ENCODE measurements around the gene SDF4. TPM values are rescaled to one million over a fixed set of nuclear protein-coding genes. Genes with fewer than 3 reads are reported as not detected.

Gene SDF4
- total RNA-seq, 4 donors from 2014 or later, result 51.0 to 94.2 (median 79.4) TPM

- Histone ChIP-seq H3K27ac (no peak overlapping the region), H3K27me3 (peaks cover 2 to 31% (median 14%) of the 10 kb centered on the region in 3 donors), H3K4me3 (no peak overlapping the region), H3K4me1 (no peaks in the 10 kb centered on the region), H3K9me3 (no peaks in the 10 kb centered on the region), H3K36me3 (no peaks in the 10 kb centered on the region)
- ATAC-seq (no peak), DNase-seq (no peak)
- intact Hi-C loops (cut with DNase I; ENCODE audit: low total_unique reads), result no loop called here
- in situ Hi-C loops (cut with MboI; ENCODE audit: low sequenced_read_pairs in 4 of 4), result no loop called here
- TF ChIP-seq POLR2A (IDR thresholded peaks at IDR 0.05), result no peak
- TF ChIP-seq CTCF (IDR thresholded peaks at IDR 0.05 in 4 of 5, conservative IDR thresholded peaks at IDR 0.05 in 1 of 5), result no peak
Measured at GRCh38 chr1:1179983-1180861, 51.6 kb downstream of the SDF4 start.

- Histone ChIP-seq H3K4me1 (no peaks in the 10 kb centered on the region), H3K36me3 (no peaks in the 10 kb centered on the region), H3K4me3 (no peak overlapping the region), H3K9me3 (no peaks in the 10 kb centered on the region), H3K27me3 (peaks cover 3 to 39% (median 15%) of the 10 kb centered on the region in 3 donors), H3K27ac (no peak overlapping the region)
- DNase-seq (no peak), ATAC-seq (no peak)
- in situ Hi-C loops (cut with MboI; ENCODE audit: low sequenced_read_pairs in 4 of 4) (no loop called here), intact Hi-C loops (cut with DNase I; ENCODE audit: low total_unique reads) (no loop called here)
- TF ChIP-seq CTCF (IDR thresholded peaks at IDR 0.05 in 4 of 5, conservative IDR thresholded peaks at IDR 0.05 in 1 of 5) (no peak), POLR2A (IDR thresholded peaks at IDR 0.05) (no peak)
Measured at GRCh38 chr1:1179346-1179982, 52.3 kb downstream of the SDF4 start.

DNA sequence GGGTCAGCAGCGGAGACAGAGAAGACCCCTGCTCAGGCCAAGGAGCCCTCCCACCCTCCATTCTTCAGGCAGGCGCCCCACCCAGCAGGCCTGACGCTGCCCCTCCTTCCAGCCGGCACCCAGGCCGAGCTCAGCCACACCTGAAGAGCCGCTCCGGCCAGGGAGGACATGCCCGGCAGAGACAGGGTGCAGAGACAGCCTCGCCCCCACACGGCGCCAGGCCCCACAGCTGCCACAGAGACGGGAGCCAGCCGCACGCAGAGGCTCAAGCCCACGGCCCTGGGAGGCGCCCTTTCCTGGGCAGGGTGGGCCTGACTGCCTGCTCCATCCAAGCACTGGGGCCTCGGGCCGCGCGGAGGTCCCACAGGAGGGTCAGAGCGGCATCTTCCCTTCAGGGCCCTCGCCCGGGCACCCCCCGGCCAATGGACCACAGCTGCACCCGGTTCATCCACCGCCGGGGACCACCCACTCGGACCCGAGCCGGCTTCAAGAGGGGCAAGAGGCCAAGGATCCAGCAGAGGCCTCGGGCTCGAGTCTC, 52.9 kb downstream of the SDF4 start:
- ATAC-seq (no peak), DNase-seq (no peak)
- Histone ChIP-seq H3K9me3 (no peaks in the 10 kb centered on the region), H3K27me3 (peaks cover 4 to 41% (median 21%) of the 10 kb centered on the region in 3 donors), H3K4me1 (no peaks in the 10 kb centered on the region), H3K27ac (no peak overlapping the region), H3K36me3 (no peaks in the 10 kb centered on the region), H3K4me3 (no peak overlapping the region)
- in situ Hi-C loops (cut with MboI; ENCODE audit: low sequenced_read_pairs in 4 of 4) (no loop called here), intact Hi-C loops (cut with DNase I; ENCODE audit: low total_unique reads) (no loop called here)
- TF ChIP-seq POLR2A (IDR thresholded peaks at IDR 0.05), result no peak

DNA sequence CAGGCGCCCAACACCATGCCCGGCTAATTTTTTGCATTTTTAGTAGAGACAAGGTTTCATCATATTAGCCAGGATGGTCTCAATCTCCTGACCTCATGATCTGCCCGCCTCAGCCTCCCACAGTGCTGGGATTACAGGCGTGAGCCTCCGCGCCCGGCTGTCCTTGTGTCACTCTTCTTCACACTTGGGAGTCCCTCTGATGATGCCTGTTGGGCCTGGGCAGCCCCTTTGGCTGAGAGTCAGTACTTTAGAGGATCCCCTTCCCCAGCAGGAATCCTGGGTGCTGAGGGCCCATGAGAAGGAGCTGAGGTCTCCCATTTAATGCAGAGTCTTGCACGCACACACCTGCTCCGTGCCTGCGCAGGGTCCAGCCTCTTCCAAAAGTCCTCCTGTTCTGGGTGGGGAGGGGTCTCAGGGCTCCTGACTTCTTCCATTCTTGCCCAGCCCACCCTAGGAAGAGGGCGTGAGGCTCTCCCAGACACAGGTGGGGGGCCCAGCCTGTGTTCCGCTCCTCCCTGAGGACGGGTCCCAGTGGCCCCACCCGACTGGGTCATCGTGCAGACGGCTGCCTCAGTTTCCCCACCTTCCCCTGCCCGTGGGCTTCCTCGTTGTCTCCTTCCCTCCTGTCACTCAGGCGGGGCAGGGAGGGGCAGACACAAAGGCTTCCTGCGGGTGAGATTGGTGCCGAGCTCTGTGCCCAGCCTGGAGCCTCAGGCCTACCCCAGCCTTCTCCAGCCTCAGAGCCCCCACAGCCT, 54.2 kb downstream of the SDF4 start:
- H3K4me3 ChIP-seq, result no peak overlapping the region
- intact Hi-C loops (cut with DNase I; ENCODE audit: low total_unique reads) (no loop called here), in situ Hi-C loops (cut with MboI; ENCODE audit: low sequenced_read_pairs in 4 of 4) (no loop called here)
- no peak for TF ChIP-seq POLR2A (IDR thresholded peaks at IDR 0.05)
- TF ChIP-seq CTCF (IDR thresholded peaks at IDR 0.05 in 4 of 5, conservative IDR thresholded peaks at IDR 0.05 in 1 of 5), result no peak
- no peaks in the 10 kb centered on the region for H3K9me3 ChIP-seq
- DNase-seq (no peak), ATAC-seq (no peak)
- H3K4me1 ChIP-seq, result no peaks in the 10 kb centered on the region
- H3K27me3 ChIP-seq, result peaks cover 4 to 53% (median 33%) of the 10 kb centered on the region in 3 donors
- H3K27ac ChIP-seq, result no peak overlapping the region
- H3K36me3 ChIP-seq, result no peaks in the 10 kb centered on the region

Measured in gastrocnemius medialis (tissue), 4 donors.